NCI-H524 treated with DMSO at 0.1 percent for 48 hours (cell line): ENCODE data around the gene CDYL2.
A peak's percentile ranks its signal among the peaks of the same experiment; 100 is the strongest.
"Not testable (repeated sequence)": the region's sequence is repeated elsewhere in the genome, so short reads cannot be mapped to it uniquely, and the experiment has no call there.

ENCODE experiments used
- DNase-seq: peaks from one replicate; lab custom pipeline; 2025; lab: John Stamatoyannopoulos, UW

Gene CDYL2

DNA sequence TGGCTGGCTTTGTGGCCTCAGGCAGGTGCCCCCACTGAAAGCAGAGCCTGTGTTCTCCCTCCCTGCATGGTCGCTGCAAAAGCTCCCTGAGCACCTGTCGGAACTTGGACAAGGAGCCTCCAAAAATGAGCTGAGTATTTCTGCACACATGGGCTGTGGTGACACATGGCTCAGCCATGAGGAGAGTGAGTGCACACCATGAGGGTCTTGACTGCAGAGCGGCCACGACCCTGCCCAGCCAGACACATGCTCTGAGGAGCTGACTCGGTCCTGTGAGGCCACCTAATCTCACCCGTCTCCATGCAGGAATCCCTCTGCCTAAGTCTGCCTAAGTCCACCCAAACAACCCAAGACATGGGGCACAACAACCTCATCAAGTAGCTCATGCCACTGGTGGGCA is 134.7 kb downstream of the CDYL2 start:
- DNase-seq: no peak

- no peak for DNase-seq
Observed at GRCh38 chr16:80667925-80668324, 136.5 kb downstream of the CDYL2 start.

DNA sequence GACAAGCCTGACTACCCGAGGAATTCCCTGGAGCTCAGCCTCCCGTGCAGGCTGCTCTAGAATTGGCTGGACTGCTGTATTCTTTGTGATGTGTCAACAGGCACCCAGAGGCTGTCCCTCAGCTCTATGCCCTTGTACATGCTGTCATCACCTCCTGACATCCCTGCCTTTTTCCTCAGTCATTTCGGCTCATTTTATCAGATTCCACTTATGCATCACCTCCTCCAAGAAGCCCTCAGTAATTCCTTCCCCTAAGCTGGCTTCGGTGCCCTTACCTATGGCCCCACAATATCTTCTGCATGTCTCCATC is 137.2 kb downstream of the CDYL2 start:
- DNase-seq: no peak

- DNase-seq: peak; percentile 46
Observed at GRCh38 chr16:80666378-80667250, 137.8 kb downstream of the CDYL2 start.

GRCh38 chr16:80665356-80665755 is 139.0 kb downstream of the CDYL2 start:
- DNase-seq: no peak

DNA sequence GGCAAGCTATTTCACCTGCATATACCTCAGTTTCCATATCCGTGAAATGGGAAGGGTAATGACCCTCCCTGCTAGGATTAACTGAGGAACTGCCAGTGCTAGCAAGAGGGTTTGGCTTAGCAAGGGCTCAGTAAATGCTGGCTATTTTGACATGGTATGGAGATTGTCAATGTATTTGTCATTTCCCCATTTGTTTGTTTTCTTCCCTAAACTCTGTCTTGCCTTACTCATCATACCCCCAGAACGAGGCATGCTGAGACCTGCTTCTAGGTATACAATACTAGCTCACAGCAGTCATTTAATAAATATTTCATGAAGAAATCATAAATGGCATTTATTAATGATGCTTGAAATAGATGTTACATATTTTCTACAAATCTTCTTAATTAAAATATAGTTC is 139.6 kb downstream of the CDYL2 start:
- no peak for DNase-seq

GRCh38 chr16:80664226-80664625 is 140.2 kb downstream of the CDYL2 start:
- DNase-seq: peak; percentile 93

DNA sequence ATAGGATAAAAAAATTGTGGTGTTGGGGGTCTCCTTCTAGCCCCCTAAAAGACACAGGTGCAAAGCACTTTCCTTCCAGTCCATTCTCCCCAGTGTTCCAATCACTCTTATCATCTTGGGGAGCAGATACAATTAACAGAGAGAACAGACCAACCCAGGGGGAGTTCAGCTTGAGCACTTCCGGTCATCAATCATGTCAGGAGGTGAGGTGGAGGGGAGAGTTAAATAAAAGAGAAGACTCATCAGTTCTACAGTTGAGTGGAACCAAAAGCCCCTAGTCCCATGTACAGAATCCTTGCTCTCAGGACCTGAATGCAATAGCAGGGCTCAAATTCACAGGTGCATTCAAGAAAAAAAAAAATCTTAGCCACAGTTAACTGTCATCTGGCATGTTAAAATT is 141.3 kb downstream of the CDYL2 start:
- DNase-seq: no peak

DNA sequence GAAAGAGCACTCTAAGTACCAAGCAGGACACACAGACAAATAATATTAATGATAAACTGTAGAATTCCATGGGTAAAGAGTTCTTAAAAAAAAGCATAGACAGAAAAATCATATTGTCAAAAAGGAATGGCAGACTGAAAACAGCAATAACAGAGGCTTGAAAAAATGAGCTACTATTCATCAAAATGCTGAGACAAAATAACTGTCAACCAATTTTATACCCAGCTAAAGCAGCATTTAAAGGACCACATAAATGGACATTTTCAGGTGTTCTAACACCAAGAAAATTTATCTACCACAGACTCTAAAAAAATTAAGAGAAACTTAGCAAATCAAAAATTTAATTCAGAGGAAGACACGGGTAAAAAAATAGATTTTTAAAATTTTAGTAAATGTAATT is 144.5 kb downstream of the CDYL2 start:
- no peak for DNase-seq

DNA sequence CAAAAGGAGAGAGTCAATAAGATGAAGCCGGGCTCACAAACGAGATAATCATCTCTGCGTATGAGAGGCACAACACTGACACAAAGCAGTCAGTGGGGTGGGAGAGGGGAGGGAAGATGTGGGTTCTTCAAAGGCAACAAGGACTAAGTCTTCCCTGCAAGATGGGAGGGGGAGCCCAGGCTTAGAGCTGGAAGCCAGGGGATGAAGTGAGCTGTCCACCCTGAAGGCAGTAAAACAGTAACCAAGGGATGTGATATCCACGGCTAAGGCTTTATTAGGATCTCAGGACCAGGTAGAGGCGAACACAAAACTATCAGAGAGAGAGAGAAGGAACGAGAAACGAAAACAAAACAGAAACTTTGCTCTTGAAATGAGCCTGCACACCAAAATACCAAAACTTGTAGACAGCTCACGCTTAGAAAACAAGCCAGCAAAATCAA is 147.7 kb downstream of the CDYL2 start:
- DNase-seq: no peak

DNA sequence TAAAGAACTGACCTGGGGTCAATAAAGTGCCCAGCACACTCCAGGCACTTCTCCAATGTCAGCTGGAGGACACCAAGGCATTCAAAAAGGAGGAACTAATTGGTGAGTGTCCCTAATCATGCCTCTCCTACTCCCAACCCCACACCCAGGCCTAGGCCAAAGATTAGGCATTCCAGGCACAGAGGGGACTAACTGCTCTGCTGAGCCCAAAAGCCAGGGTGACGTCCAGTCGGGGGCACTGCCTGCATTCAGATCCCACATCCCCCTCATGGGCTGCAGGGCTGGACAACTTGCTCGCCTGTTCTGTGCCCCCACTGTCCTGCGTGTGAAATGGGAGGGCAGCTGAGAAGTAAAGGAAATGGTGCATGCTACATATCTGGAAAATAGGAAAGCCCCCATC is 148.2 kb downstream of the CDYL2 start:
- DNase-seq: no peak

DNA sequence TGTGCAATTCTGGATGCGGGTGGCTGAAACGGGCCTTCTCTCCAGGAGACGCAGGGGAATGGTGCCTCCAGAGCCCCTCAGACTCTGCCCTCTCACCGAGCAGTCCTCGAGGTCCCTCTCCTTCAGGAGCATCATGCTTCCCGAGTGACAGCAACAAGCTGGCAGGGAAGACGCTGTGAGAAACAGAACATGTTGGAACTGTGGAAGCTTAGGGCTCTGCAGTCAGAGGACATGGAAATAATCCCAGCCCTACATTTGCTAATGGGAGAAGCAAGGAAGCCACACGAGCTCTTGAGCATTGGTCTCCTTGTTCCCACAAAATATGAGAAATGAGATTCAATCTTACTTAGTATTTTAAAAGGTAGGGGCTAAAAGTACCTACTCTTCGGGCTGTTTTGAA is 148.6 kb downstream of the CDYL2 start:
- no peak for DNase-seq

- DNase-seq: no peak
Observed at GRCh38 chr16:80654094-80654862, 150.1 kb downstream of the CDYL2 start.

GRCh38 chr16:80652441-80652840 is 152.0 kb downstream of the CDYL2 start:
- no peak for DNase-seq

- not testable (repeated sequence) for DNase-seq
Observed at GRCh38 chr16:80650281-80650680, 154.1 kb downstream of the CDYL2 start.

DNA sequence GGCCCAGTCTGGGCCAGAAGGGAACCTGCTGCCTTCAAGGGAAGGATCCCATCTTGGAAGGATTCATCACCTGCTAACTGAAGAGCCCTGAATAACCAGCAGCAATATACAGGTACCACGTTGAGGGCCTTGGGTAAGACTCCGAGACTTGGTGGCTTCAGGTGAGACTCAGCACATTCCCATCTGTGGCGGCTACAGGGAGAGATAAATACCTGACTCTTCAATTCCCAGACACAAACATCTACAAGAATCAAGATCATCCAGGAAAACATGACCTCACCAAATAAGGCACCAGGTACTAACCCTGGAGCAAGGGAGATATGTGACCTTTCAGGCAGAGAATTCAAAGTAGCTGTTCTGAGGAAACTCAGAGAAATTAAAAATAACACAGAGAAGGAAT is 164.1 kb downstream of the CDYL2 start:
- DNase-seq: no peak

GRCh38 chr16:80639636-80640035 is 164.8 kb downstream of the CDYL2 start:
- DNase-seq: no peak

GRCh38 chr16:80637621-80638020 is 166.8 kb downstream of the CDYL2 start:
- no peak for DNase-seq

DNA sequence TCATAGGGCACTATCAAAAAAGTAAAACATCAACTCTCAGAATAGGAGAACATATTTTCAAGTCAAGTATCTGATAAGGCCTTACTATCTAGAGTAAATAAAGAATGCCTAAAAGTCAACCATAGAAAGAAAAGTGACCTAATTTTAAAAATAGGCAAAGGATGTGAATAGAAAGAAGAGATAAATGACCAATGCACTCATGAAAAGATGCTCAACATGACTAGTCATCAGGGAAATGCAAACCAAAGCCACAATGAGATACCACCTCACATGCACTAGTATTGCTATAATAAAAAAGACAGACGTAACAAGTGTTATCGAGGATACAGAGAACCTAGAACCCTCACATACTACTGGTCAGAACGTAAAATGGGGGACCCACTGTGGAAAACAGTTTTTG is 172.8 kb downstream of the CDYL2 start:
- DNase-seq: no peak

GRCh38 chr16:80628254-80628653 is 176.1 kb downstream of the CDYL2 start:
- DNase-seq: no peak

GRCh38 chr16:80627108-80627507 is 177.3 kb downstream of the CDYL2 start:
- no peak for DNase-seq

- no peak for DNase-seq
Observed at GRCh38 chr16:80623376-80623775, 181.0 kb downstream of the CDYL2 start.

GRCh38 chr16:80622007-80622406 is 182.4 kb downstream of the CDYL2 start:
- DNase-seq: no peak
